Testis (tissue), 3 donors: ENCODE data around the gene WDR82. TPM values are rescaled to one million over a fixed set of nuclear protein-coding genes. Genes with fewer than 3 reads are reported as not detected.
A peak's percentile ranks its signal among the peaks of the same experiment; 100 is the strongest.

Source experiments
- DNase-seq: peaks from one replicate; pipeline ENCODE4 v3.0.0-alpha.2; 2019
- H3K27ac ChIP-seq, 2 donors: fragments of 200-600 bp; sonication (generic); one replicate each; pipeline ENCODE4 v1.5.1; 2019
- H3K27me3 ChIP-seq: fragments of 200-600 bp; sonication (generic); one replicate; pipeline ENCODE4 v1.5.1; 2019
- H3K36me3 ChIP-seq: fragments of 200-600 bp; sonication (generic); one replicate; pipeline ENCODE4 v1.5.1; 2017; ENCODE audit warnings: low read depth; ENCODE audit errors: missing control alignments
- H3K4me1 ChIP-seq: fragments of 200-600 bp; sonication (generic); one replicate; pipeline ENCODE4 v1.5.1; 2019
- H3K4me3 ChIP-seq, 2 donors: fragments of 200-600 bp; sonication (generic); one replicate each; pipeline ENCODE4 v1.5.1; 2017 to 2019
- H3K9me3 ChIP-seq: fragments of 200-600 bp; sonication (generic); one replicate; pipeline ENCODE4 v1.5.1; 2017
- CTCF ChIP-seq, 3 experiments: fragments of 450-650 bp in 2 of 3; fragments of 200-600 bp in 1 of 3; sonication (generic) in 1 of 3; IDR thresholded peaks; one replicate each; pipeline ENCODE4 v1.5.1; 2016 to 2019; ENCODE audit warnings: antibody characterized with exemption in 3 of 3, mild to moderate bottlenecking in 2 of 3, moderate library complexity in 1 of 3
- POLR2A ChIP-seq: fragments of 450-650 bp; IDR thresholded peaks from one replicate; pipeline ENCODE4 v1.6.1; 2017; ENCODE audit warnings: antibody characterized with exemption, mild to moderate bottlenecking, moderate library complexity
- WGBS, 2 donors: methylation state at CpG; one replicate each; pipeline ENCODE4 v1.1.5; 2018; 5-methylcytosine and 5-hydroxymethylcytosine counted together
- intact Hi-C: fragments of 100-400 bp; cut with DNase I; formaldehyde crosslinking; loops from one replicate; pipeline ENCODE4 v1.15.1; 2023; ENCODE audit warnings: low total_unique reads
- polyA plus RNA-seq: library from polyadenylated mRNA; stranded (reverse); fragments of 350-450 nt; fragmentation: Illumina TruSeq; extraction: RNeasy Lipid Tissue Mini Kit (QIAGEN cat#74804); gene quantifications from one replicate; pipeline ENCODE4 v1.2.3, GENCODE V29; 2014; ENCODE audit warnings: low read depth, low replicate concordance; ENCODE audit not compliant: insufficient read depth
- total RNA-seq, 2 donors: library from RNA; depleted of rRNA; stranded (reverse); fragments of >200 nt; gene quantifications; one replicate each; pipeline ENCODE4 v1.2.3, GENCODE V29; 2016

WDR82 gene
- total and polyA plus RNA-seq, 3 donors from 2014 or later = 76.1 to 85.7 (median 80.9) TPM

- Histone ChIP-seq H3K27ac (no peak overlapping the region), H3K4me3 (no peak overlapping the region), H3K9me3 (no peaks in the 10 kb centered on the region), H3K4me1 (peaks cover 41% of the 10 kb centered on the region), H3K36me3 (no peaks in the 10 kb centered on the region), H3K27me3 (no peaks in the 10 kb centered on the region)
- intact Hi-C loops = no loop called here
- no peak for DNase-seq
- WGBS, 2 donors = 83 to 97% methylated on average over 10 to 12 of the region's 12 CpGs
- TF ChIP-seq POLR2A (no peak), CTCF (IDR thresholded peaks at IDR 0.05) (no peak)
Measured at GRCh38 chr3:52302426-52303145, 24.1 kb upstream of the WDR82 start.

GRCh38 chr3:52299879-52300611 is 21.6 kb upstream of the WDR82 start:
- H3K9me3 ChIP-seq = no peaks in the 10 kb centered on the region
- no peak overlapping the region for H3K4me3 ChIP-seq
- peaks cover 39% of the 10 kb centered on the region for H3K4me1 ChIP-seq
- H3K36me3 ChIP-seq = no peaks in the 10 kb centered on the region
- peak overlapping the region; percentile 37 to 59 for H3K27ac ChIP-seq
- DNase-seq = peak; percentile 96
- WGBS, 2 donors = 30 to 45% methylated on average over 11 to 14 of the region's 14 CpGs
- TF ChIP-seq POLR2A (no peak), CTCF (IDR thresholded peaks at IDR 0.05) (peak in 1 of 3 experiments; percentile 37)
- intact Hi-C loops = no loop called here
- no peaks in the 10 kb centered on the region for H3K27me3 ChIP-seq

GRCh38 chr3:52299247-52299878 is 20.9 kb upstream of the WDR82 start:
- Histone ChIP-seq H3K4me1 (peaks cover 39% of the 10 kb centered on the region), H3K9me3 (no peaks in the 10 kb centered on the region), H3K4me3 (no peak overlapping the region), H3K36me3 (no peaks in the 10 kb centered on the region), H3K27me3 (no peaks in the 10 kb centered on the region), H3K27ac (peak overlapping the region; percentile 37 to 59)
- TF ChIP-seq POLR2A (no peak), CTCF (IDR thresholded peaks at IDR 0.05) (no peak)
- intact Hi-C loops = no loop called here
- no peak for DNase-seq
- 44 to 69% methylated on average over 10 of the region's 10 CpGs for WGBS, 2 donors

- peak overlapping the region in 1 of 2 donors; percentile 37 for H3K27ac ChIP-seq
- intact Hi-C loops = no loop called here
- no peaks in the 10 kb centered on the region for H3K36me3 ChIP-seq
- no peak for TF ChIP-seq CTCF (IDR thresholded peaks at IDR 0.05)
- no peak for TF ChIP-seq POLR2A
- WGBS, 2 donors = 40 to 49% methylated on average over 10 to 17 of the region's 17 CpGs
- peaks cover 39% of the 10 kb centered on the region for H3K4me1 ChIP-seq
- H3K4me3 ChIP-seq = no peak overlapping the region
- H3K27me3 ChIP-seq = no peaks in the 10 kb centered on the region
- H3K9me3 ChIP-seq = no peaks in the 10 kb centered on the region
- DNase-seq = peak; percentile 60
Measured at GRCh38 chr3:52298149-52299098, 20.0 kb upstream of the WDR82 start.
